ENCODE results near the gene PLEKHM3.
"Not testable (repeated sequence)": the region's sequence is repeated elsewhere in the genome, so short reads cannot be mapped to it uniquely, and the experiment has no call there.

PLEKHM3 gene

DNA sequence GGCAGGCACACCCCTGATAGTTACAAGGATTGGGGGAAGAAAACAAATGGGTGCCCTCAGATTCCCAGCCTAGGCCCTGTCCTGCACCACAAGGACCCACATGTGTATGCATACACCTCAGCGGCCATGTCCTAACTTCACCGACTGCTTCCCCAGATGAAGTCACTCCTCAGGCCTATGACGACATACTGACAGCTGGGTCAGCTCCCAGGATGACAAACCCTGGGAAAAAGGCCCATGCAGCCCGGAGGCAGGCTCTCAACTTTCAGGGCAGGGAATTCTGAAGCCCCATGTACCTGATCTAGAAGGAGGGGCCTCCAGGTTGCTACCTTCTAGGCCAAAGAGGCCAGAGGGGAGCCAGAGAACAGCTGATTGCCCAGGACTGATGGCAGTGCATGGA, 11.0 kb upstream of the PLEKHM3 start:
- DNase-seq (ENCODE audit: low read depth), result no peak

- no peak for DNase-seq (ENCODE audit: low read depth)
Observed at GRCh38 chr2:208034503-208035140, 9.3 kb upstream of the PLEKHM3 start.

DNA sequence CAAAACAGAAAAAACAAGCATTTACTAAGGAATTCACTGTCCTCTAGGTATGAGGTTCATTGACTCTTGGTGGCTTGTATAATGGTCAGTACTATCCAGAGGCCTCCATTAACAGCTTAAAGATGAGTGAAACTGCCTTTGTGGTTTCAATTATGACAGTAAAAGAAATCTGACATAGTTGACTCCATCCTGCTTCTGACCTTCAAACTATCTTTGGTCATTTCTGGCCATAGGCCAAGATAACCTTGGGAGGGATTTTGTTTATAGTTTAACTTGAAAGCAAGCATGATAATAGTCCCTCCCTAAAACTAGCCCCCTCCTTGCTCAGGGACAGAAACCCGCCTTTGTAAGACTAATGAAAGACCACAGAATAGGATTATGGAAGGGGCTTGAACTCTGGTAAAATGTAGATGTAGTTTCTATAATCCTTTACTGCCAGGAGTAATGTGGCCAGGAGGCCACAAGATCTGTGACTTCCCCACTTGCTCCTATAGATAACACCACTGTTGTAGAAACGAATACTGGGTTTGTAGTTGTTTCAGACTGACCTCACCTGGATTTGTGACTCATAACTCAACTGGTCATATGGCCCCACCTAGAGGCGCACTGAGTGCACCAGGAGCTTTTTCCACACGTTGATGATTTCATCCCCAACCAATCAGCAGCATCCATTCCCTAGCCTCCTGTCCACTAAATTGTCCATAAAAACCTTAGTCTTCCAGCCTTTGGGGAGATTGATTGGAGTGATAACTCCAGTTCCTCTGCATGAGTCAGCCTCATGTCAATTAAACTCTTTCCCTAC, 8.6 kb upstream of the PLEKHM3 start:
- DNase-seq (ENCODE audit: low read depth), result no peak

DNA sequence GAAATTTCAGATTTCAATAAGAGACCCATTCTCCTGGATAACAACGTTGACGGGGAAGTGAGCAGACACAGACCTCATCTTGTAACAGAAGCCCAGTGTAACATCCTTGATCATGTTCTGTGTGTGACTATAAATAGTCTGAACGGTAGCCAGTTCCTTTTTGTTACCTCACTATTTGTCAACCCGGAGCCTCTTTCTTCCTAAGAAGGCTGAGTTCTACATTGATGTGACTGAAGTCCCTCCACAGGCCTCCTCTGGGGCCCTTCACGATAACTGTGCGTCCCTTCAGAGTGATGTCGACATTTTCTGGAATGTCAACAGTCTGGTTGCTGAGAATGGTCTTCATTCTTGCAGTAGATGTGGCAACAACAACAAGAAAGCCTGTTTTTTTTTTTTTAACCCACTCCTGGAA, 6.3 kb upstream of the PLEKHM3 start:
- no peak for DNase-seq (ENCODE audit: low read depth)

DNA sequence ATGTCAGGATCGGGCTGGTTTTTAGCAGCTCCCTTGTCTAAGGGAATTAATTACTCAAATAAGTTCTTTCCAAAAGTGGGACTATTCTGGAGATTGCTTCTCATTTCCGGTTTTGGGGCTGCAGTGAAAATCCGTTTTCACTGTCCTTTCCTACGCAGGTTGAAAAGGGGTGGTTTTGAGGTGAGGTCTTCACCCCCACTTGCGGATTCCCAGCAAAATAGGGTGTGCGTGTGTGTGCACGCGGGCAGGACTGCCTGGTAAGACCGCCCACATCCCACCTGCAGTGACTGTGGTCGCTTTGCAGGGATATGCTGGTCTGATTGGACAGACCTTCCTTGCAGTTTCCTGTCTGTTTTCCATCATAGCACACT, 472 bp upstream of the PLEKHM3 start:
- DNase-seq (ENCODE audit: low read depth), result peak; percentile 2

DNA sequence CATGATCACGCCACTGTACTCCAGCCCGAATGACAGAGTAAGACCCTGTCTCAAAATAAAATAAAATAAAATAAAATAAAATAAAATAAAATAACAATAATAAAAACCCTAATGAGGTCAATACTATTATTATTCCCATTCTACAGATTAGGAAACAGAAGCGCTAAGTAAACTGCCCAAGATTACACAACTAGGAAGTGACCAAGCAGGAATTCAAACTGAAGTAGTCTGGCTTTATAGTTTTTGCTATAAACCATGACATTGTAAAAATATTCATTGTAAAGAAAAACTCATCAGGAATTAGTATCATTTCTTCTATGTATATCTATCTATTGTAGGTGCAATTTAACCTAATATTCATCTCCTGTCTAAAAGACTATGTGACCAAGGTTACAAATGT, 1.2 kb downstream of the PLEKHM3 start:
- no peak for DNase-seq (ENCODE audit: low read depth)

DNA sequence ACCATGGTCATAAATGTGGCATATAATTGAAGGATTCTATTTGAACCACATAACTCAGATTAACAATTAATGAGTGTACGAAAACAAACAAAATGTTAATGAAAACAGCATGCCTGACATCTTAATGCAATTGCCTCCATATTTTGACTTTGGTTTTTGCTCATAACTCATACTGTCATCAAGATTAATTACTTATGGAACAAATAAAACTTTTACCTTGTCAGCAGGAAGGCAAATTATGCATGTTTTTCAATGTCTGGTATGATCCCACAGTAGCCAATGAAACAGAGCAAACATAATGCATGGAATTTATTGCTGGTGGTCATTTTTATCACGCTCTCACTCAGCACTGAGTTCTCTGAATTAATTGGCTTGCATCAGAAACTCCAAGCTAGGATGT, 5.1 kb downstream of the PLEKHM3 start:
- DNase-seq (ENCODE audit: low read depth), result no peak

DNA sequence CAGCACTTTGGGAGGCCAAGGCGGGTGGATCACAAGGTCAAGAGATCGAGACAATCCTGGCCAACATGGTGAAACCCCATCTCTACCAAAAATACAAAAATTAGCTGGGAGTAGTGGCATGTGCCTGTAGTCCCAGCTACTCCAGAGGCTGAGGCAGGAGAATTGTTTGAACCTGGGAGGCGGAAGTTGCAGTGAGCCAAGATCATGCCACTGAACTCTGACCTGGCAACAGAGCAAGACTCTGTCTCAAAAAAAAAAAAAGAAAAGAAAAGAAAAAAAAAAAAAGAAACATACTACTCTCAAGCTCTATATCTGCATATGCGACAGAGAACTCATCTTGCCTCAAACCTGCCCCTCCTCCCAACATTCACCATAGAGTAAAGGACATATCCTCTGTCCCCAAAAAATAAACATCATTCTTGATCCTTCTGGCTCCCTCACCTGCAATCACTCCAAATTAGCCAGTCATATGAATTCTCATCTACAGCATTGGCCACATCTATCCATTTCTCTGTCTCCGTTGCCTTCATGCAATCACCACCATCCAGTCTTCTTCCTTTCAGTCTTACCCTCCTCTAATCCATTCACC, 7.1 kb downstream of the PLEKHM3 start:
- not testable (repeated sequence) for DNase-seq (ENCODE audit: low read depth)

DNA sequence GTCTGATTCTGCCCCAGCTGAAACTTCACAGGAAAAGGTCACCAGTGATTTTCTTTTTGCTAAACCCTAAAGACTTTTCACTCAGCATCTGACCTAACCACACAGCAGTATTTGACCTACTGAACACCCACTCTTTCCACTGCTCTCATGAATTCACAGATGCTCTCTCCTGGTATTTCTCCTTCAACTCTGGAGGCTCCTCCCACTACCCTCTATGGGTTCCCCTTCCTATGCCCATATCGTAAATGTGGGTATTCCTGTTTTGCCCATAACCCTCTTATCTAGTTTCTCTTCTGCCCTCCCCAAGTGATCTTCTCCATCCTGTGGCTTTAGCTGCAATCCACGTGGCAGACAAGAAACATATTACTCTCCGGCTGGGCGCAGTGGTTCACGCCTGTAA, 7.6 kb downstream of the PLEKHM3 start:
- no peak for DNase-seq (ENCODE audit: low read depth)

- DNase-seq (ENCODE audit: low read depth), result no peak
Observed at GRCh38 chr2:208015475-208015874, 9.9 kb downstream of the PLEKHM3 start.

- no peak for DNase-seq (ENCODE audit: low read depth)
Observed at GRCh38 chr2:208013285-208014178, 11.8 kb downstream of the PLEKHM3 start.

- DNase-seq (ENCODE audit: low read depth), result no peak
Observed at GRCh38 chr2:208012449-208012848, 12.9 kb downstream of the PLEKHM3 start.

- DNase-seq (ENCODE audit: low read depth), result no peak
Observed at GRCh38 chr2:208010506-208010905, 14.8 kb downstream of the PLEKHM3 start.

DNA sequence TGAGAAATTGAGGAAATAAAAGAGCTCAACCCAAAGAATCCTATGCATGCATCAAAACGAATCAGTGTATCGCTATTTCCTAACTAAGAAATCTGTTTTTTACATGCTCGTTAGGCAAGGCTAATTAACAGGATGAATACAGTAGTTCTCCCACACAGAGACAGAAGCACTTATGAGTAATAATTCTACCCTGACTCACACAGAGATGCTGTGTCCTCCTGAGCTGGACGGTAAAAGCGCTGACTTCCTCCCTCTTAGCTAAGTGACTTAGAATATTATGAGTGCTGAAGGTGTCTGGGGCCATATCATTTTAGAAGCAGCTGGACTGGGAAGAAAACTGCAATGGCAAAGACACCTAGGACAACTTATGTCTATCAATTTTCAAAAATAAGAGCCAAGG, 18.5 kb downstream of the PLEKHM3 start:
- DNase-seq (ENCODE audit: low read depth), result no peak

DNA sequence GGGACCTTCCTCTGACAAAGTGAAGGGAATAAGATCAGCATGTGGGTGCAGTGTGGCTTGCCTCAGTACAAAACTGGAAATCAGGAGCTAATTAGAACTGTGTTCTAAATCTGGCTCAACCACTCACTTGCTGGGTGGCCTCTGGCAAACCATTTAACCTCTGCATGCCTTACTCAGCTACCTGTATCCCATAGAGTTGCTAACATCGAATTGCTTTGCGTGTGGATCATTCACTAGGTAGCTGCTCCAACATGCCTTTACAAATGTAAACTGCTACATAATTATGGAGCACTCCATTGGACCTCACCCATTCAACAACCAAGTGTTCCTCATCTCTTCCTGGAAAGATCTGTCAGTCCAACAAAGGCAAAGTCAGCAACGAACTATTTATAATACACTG, 19.0 kb downstream of the PLEKHM3 start:
- no peak for DNase-seq (ENCODE audit: low read depth)

GRCh38 chr2:208001924-208002323, 23.4 kb downstream of the PLEKHM3 start:
- no peak for DNase-seq (ENCODE audit: low read depth)

GRCh38 chr2:208000701-208001395, 24.5 kb downstream of the PLEKHM3 start:
- no peak for DNase-seq (ENCODE audit: low read depth)

GRCh38 chr2:207996848-207997247, 28.5 kb downstream of the PLEKHM3 start:
- DNase-seq (ENCODE audit: low read depth), result no peak

DNA sequence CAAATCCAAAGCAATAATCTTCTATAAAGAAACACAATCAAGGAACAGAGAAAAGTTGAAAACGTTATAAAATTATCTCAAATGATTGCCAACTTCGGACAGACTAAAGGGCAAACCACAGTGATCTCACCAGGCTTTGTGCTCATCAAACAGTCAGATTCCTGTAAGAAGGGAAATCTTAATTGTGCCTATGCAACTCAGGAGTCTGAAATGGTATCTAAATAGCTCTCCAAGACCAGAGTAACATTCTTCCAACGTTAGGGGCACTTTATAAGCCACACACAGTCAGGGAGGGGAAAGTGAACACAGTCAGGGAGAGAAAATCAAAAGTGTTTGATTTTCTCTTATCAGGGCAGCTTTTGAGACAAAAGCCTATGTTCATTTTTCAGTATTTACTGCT, 29.4 kb downstream of the PLEKHM3 start:
- no peak for DNase-seq (ENCODE audit: low read depth)

GRCh38 chr2:207993151-207993763, 32.1 kb downstream of the PLEKHM3 start:
- no peak for DNase-seq (ENCODE audit: low read depth)

DNA sequence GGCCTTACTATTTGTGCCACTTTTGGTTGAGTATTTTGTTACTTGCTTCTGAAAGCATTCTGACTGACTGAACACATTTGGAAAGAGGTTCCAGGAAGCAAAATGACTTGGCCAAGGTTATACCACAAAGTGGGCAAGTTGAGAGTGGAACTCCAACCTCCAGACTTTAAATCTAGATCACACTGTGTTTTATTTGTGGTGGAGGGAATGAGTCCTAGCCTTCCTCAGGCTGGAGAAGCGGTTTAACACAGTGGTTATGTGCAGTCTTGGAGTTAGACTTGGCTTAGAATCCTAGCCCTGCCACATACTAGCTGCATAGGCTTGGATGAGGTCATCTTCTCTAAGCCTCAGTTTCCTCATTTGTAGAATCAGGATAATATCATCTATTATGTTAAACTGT, 33.4 kb downstream of the PLEKHM3 start:
- DNase-seq (ENCODE audit: low read depth), result no peak

Measured in stimulated activated CD8-positive, alpha-beta memory T cell treated with anti-CD3 and anti-CD28 coated beads, Interleukin-12 subunit alpha, Interleukin-12 subunit beta, amount 100 ng/mL, for 4 hours (primary cell).